ENCODE data around the gene CSH2.

GRCh38 chr17:63914471-63914870 is 41.0 kb upstream of the CSH2 start:
- TF ChIP-seq, protein P1, sequence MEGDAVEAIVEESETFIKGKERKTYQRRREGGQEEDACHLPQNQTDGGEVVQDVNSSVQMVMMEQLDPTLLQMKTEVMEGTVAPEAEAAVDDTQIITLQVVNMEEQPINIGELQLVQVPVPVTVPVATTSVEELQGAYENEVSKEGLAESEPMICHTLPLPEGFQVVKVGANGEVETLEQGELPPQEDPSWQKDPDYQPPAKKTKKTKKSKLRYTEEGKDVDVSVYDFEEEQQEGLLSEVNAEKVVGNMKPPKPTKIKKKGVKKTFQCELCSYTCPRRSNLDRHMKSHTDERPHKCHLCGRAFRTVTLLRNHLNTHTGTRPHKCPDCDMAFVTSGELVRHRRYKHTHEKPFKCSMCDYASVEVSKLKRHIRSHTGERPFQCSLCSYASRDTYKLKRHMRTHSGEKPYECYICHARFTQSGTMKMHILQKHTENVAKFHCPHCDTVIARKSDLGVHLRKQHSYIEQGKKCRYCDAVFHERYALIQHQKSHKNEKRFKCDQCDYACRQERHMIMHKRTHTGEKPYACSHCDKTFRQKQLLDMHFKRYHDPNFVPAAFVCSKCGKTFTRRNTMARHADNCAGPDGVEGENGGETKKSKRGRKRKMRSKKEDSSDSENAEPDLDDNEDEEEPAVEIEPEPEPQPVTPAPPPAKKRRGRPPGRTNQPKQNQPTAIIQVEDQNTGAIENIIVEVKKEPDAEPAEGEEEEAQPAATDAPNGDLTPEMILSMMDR (IDR thresholded peaks at IDR 0.05; ENCODE audit: borderline replicate concordance, extremely low read depth, low read length, poor library complexity, severe bottlenecking), result no peak
- no peak for TF ChIP-seq EZH2 (IDR thresholded peaks at IDR 0.05; ENCODE audit: borderline replicate concordance, low read depth, low read length, severe bottlenecking)

All from DND-41 (cell line).